Peyer's patch (tissue), 4 donors: ENCODE results near the gene FOSL1.

Source experiments
- POLR2A ChIP-seq, 2 donors: fragments of 450-650 bp; IDR thresholded peaks; one replicate each; pipeline ENCODE4 v1.5.1; 2017; ENCODE audit warnings: antibody characterized with exemption in 2 of 2, mild to moderate bottlenecking in 2 of 2, moderate library complexity in 2 of 2
- TF ChIP-seq, protein P1 (sequence below), 6 experiments: fragments of 450-650 bp in 4 of 6; fragments of 200-600 bp in 2 of 6; sonication (generic) in 1 of 6; IDR thresholded peaks; one replicate each; pipeline ENCODE4 v1.5.1; 2017 to 2019; ENCODE audit warnings: antibody characterized with exemption in 6 of 6, mild to moderate bottlenecking in 3 of 6, moderate library complexity in 1 of 6

DNA sequence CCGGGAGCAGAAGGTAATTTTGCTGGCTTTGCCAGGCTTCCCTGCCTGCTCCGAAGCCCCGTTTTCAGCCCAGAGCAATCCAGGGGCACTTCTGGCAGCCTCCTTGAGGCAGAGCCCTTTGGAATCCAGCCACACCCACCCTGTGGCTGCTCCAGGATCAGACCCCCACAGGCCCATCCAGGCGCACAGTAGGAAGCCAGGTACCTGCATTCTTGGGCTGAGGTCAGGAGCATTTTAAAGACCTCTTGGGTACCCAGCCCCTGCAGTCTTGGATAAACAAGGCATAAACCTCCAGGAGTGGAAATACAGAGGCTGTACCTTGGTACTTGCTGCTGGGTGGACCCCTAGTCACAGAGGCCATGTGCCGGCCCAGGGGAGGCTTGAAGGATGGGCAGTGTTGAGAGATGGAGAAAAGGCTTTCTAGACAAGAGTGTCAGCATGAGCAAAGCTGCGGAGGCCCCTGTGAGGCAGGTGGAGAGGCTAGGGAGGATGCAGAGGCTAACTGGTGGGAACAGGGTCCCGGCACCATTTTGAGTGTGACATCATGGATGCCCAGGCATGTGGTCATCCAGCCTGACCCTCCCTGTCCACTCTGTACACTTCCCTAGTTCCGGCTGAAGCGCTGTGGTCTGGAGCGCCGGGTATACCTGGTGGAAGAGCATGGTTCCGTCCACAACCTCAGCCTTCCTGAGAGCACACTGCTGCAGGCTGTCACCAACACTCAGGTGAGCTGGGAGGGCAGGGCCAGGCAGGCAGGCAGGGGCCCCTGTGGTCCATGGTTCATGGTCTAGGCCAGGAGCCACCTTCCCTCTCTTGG is 36.1 kb downstream of the FOSL1 start:
- TF ChIP-seq, protein P1, sequence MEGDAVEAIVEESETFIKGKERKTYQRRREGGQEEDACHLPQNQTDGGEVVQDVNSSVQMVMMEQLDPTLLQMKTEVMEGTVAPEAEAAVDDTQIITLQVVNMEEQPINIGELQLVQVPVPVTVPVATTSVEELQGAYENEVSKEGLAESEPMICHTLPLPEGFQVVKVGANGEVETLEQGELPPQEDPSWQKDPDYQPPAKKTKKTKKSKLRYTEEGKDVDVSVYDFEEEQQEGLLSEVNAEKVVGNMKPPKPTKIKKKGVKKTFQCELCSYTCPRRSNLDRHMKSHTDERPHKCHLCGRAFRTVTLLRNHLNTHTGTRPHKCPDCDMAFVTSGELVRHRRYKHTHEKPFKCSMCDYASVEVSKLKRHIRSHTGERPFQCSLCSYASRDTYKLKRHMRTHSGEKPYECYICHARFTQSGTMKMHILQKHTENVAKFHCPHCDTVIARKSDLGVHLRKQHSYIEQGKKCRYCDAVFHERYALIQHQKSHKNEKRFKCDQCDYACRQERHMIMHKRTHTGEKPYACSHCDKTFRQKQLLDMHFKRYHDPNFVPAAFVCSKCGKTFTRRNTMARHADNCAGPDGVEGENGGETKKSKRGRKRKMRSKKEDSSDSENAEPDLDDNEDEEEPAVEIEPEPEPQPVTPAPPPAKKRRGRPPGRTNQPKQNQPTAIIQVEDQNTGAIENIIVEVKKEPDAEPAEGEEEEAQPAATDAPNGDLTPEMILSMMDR (IDR thresholded peaks at IDR 0.05) = no peak
- no peak for TF ChIP-seq POLR2A (IDR thresholded peaks at IDR 0.05)
